Measurements from ENCODE around the gene ASAP3.

GRCh38 chr1:23492132-23492720, 8.2 kb upstream of the ASAP3 start:
- TF ChIP-seq CTCF (IDR thresholded peaks at IDR 0.05; ENCODE audit: low read length) (no peak), EZH2phosphoT487 (IDR thresholded peaks at IDR 0.05; ENCODE audit: low read length) (no peak)

Data from MM.1S (cell line).